ENCODE data around the gene NIFK.

DNA sequence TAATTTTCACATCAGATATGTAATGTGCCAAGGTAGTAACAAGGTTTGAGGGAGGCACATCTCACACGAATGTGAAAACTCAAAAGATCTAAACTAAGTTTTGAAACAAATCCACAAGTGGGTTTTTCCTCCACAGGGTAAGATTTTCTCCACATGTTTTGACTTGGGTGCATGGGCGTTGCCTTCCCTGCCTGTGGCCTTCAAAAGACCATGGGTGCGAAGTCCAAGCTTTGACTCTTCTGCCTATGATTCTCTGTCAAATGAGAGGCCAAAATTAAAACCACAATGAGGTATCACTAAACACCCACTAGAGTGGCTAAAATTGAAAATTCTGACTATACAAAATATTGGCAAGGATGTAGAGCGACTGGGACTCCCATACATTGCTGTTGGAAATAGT is 30.7 kb downstream of the NIFK start:
- TF ChIP-seq SPI1 (IDR thresholded peaks at IDR 0.05; ENCODE audit: low read depth, low read length), result no peak
- TF ChIP-seq POLR2A (IDR thresholded peaks at IDR 0.05; ENCODE audit: low read depth, low read length), result no peak
- TF ChIP-seq POLR2AphosphoS5 (IDR thresholded peaks at IDR 0.05; ENCODE audit: low read depth, low read length), result no peak
- no peak for TF ChIP-seq POU2F2 (IDR thresholded peaks at IDR 0.05; ENCODE audit: low read depth, low read length)
